ENCODE results near the gene GALNT1.

GRCh38 chr18:35682281-35682867 is 100.8 kb downstream of the GALNT1 start:
- no peak for TF ChIP-seq CTCF (IDR thresholded peaks at IDR 0.05)
- no peak for TF ChIP-seq POLR2A (IDR thresholded peaks at IDR 0.05)
- TF ChIP-seq EP300 (IDR thresholded peaks at IDR 0.05) = no peak
- no peak for TF ChIP-seq POLR2AphosphoS5 (IDR thresholded peaks at IDR 0.05)

Data from upper lobe of left lung (tissue), 4 donors.